Liver (tissue), 9 donors: ENCODE measurements around the gene KDM2A. TPM values are rescaled to one million over a fixed set of nuclear protein-coding genes. Genes with fewer than 3 reads are reported as not detected.
"Not testable (repeated sequence)": the region's sequence is repeated elsewhere in the genome, so short reads cannot be mapped to it uniquely, and the experiment has no call there.

Experiments used
- DNase-seq: peaks from one replicate; pipeline ENCODE4 v3.0.0-alpha.2; 2017; ENCODE audit warnings: low spot score
- H3K27ac ChIP-seq, 2 donors: one replicate each; pipeline ENCODE4 v1.7.0; 2013; ENCODE audit warnings: inconsistent platforms in 2 of 2, low read length in 2 of 2, control low read depth in 1 of 2, low read depth in 1 of 2, mild to moderate bottlenecking in 1 of 2
- H3K27me3 ChIP-seq, 4 donors: one replicate each; pipeline versions ENCODE4 v1.6.1 to v1.7.0; 2013; ENCODE audit warnings: low read length in 3 of 4, inconsistent platforms in 1 of 4, mild to moderate bottlenecking in 1 of 4, moderate library complexity in 1 of 4; ENCODE audit not compliant: control insufficient read depth in 4 of 4, insufficient read depth in 4 of 4
- H3K36me3 ChIP-seq, 4 donors: one replicate each; pipeline versions ENCODE4 v1.6.1 to v1.7.0; 2013; ENCODE audit warnings: low read length in 3 of 4, mild to moderate bottlenecking in 3 of 4, low read depth in 1 of 4, moderate library complexity in 1 of 4; ENCODE audit not compliant: control insufficient read depth in 4 of 4, insufficient read depth in 3 of 4
- H3K4me1 ChIP-seq, 4 donors: one replicate each; pipeline versions ENCODE4 v1.6.1 to v1.7.0; 2013; ENCODE audit warnings: low read length in 3 of 4, mild to moderate bottlenecking in 3 of 4, moderate library complexity in 1 of 4; ENCODE audit not compliant: control insufficient read depth in 4 of 4, insufficient read depth in 4 of 4
- H3K4me3 ChIP-seq, 3 donors: one replicate each; pipeline versions ENCODE4 v1.6.1 to v1.7.0; 2013; ENCODE audit warnings: low read length in 3 of 3, control low read depth in 1 of 3, low read depth in 1 of 3, mild to moderate bottlenecking in 1 of 3
- H3K9ac ChIP-seq, 2 donors: one replicate each; pipeline ENCODE4 v1.7.0; 2013; ENCODE audit warnings: low read length in 2 of 2, mild to moderate bottlenecking in 2 of 2, moderate library complexity in 2 of 2, control low read depth in 1 of 2, low read depth in 1 of 2
- H3K9me3 ChIP-seq, 4 donors: one replicate each; pipeline versions ENCODE4 v1.6.1 to v1.7.0; 2013; ENCODE audit warnings: low read length in 3 of 4; ENCODE audit not compliant: control insufficient read depth in 4 of 4
- ATF3 ChIP-seq: IDR thresholded peaks from 2 replicates; pipeline ENCODE4 v1.6.1; 2016; ENCODE audit warnings: antibody characterized with exemption
- CTCF ChIP-seq: fragments of 150-350 bp; IDR thresholded peaks from 2 replicates; pipeline ENCODE4 v1.5.1; 2017; ENCODE audit warnings: improper control_type of control experiment, low read depth, low read length; ENCODE audit not compliant: missing input control
- EGR1 ChIP-seq, 2 donors: IDR thresholded peaks; 2 replicates each; pipeline ENCODE4 v1.6.1; 2016 to 2018; ENCODE audit warnings: antibody characterized with exemption in 2 of 2, low read depth in 2 of 2
- FOXA1 ChIP-seq: IDR thresholded peaks from 2 replicates; pipeline ENCODE4 v1.6.1; 2016; ENCODE audit warnings: antibody characterized with exemption
- FOXA2 ChIP-seq: IDR thresholded peaks from 2 replicates; pipeline ENCODE4 v1.6.1; 2016; ENCODE audit warnings: antibody characterized with exemption
- GABPA ChIP-seq, 2 donors: IDR thresholded peaks in 1 of 2; conservative IDR thresholded peaks in 1 of 2; 2 replicates each; pipeline ENCODE4 v1.6.1; 2016; ENCODE audit warnings: antibody characterized with exemption in 2 of 2, mild to moderate bottlenecking in 1 of 2, moderate library complexity in 1 of 2
- HNF4A ChIP-seq, 2 donors: conservative IDR thresholded peaks; 2 replicates each; pipeline ENCODE4 v1.6.1; 2016; ENCODE audit warnings: antibody characterized with exemption in 2 of 2, mild to moderate bottlenecking in 2 of 2
- HNF4G ChIP-seq: IDR thresholded peaks from 2 replicates; pipeline ENCODE4 v1.6.1; 2016; ENCODE audit warnings: antibody characterized with exemption
- JUND ChIP-seq, 2 donors: IDR thresholded peaks; 2 replicates each; pipeline ENCODE4 v1.6.1; 2016; ENCODE audit warnings: antibody characterized with exemption in 2 of 2
- NR2F2 ChIP-seq: IDR thresholded peaks from 2 replicates; pipeline ENCODE4 v1.6.1; 2016; ENCODE audit warnings: antibody characterized with exemption
- RAD21 ChIP-seq, 2 donors: IDR thresholded peaks; 2 replicates each; pipeline ENCODE4 v1.6.1; 2016; ENCODE audit warnings: antibody characterized with exemption in 2 of 2, mild to moderate bottlenecking in 2 of 2
- SP1 ChIP-seq: IDR thresholded peaks from 2 replicates; pipeline ENCODE4 v1.6.1; 2018; ENCODE audit warnings: antibody characterized with exemption, mild to moderate bottlenecking
- YY1 ChIP-seq: IDR thresholded peaks from 2 replicates; pipeline ENCODE4 v1.6.1; 2016; ENCODE audit warnings: antibody characterized with exemption, mild to moderate bottlenecking
- WGBS: extraction: QIAGEN DNeasy Blood & Tissue Kit; methylation state at CpG from one replicate; pipeline ENCODE4 v1.1.7; 2013; 5-methylcytosine and 5-hydroxymethylcytosine counted together
- polyA plus RNA-seq, 2 donors: library from polyadenylated mRNA; stranded (reverse) in 1 of 2; unstranded in 1 of 2; fragments of 200-250 nt in 1 of 2; fragments of >200 nt in 1 of 2; fragmentation: Nextera tagmentation in 1 of 2; extraction: Ambion mirVana in 1 of 2; gene quantifications; one replicate each; pipeline versions ENCODE4 v1.2.1 to v1.2.3, GENCODE V29; 2013 to 2015
- total RNA-seq, 2 donors: library from RNA; depleted of rRNA; stranded (reverse); fragments of >200 nt; gene quantifications; one replicate each; pipeline ENCODE4 v1.2.3, GENCODE V29; 2014
- TF ChIP-seq, protein P1 (sequence below): IDR thresholded peaks from 2 replicates; pipeline ENCODE4 v1.6.1; 2016; ENCODE audit warnings: antibody characterized with exemption
- TF ChIP-seq, protein P2 (sequence below): IDR thresholded peaks from 2 replicates; pipeline ENCODE4 v1.6.1; 2016; ENCODE audit warnings: antibody characterized with exemption, mild to moderate bottlenecking
- donor health status: healthy.
- donor health status: healthy.
- donor health status: healthy.
- donor health status: healthy.
- donor health status: healthy.

Gene KDM2A
- total and polyA plus RNA-seq, 4 donors: 8.3 to 44.9 (median 22.4) TPM

GRCh38 chr11:67197606-67198005 lies 78.5 kb downstream of the KDM2A start:
- TF ChIP-seq RAD21 (IDR thresholded peaks at IDR 0.05) (no peak), ATF3 (no peak), NR2F2 (no peak), HNF4G (no peak), JUND (IDR thresholded peaks at IDR 0.05) (no peak), EGR1 (IDR thresholded peaks at IDR 0.05; ENCODE audit: low read depth in 2 of 2) (no peak), FOXA2 (no peak), FOXA1 (no peak), SP1 (no peak), HNF4A (conservative IDR thresholded peaks at IDR 0.05) (no peak), GABPA (IDR thresholded peaks at IDR 0.05 in 1 of 2, conservative IDR thresholded peaks at IDR 0.05 in 1 of 2) (no peak), YY1 (no peak)
- TF ChIP-seq, protein P1, sequence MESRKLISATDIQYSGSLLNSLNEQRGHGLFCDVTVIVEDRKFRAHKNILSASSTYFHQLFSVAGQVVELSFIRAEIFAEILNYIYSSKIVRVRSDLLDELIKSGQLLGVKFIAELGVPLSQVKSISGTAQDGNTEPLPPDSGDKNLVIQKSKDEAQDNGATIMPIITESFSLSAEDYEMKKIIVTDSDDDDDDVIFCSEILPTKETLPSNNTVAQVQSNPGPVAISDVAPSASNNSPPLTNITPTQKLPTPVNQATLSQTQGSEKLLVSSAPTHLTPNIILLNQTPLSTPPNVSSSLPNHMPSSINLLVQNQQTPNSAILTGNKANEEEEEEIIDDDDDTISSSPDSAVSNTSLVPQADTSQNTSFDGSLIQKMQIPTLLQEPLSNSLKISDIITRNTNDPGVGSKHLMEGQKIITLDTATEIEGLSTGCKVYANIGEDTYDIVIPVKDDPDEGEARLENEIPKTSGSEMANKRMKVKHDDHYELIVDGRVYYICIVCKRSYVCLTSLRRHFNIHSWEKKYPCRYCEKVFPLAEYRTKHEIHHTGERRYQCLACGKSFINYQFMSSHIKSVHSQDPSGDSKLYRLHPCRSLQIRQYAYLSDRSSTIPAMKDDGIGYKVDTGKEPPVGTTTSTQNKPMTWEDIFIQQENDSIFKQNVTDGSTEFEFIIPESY: no peak
- TF ChIP-seq, protein P2, sequence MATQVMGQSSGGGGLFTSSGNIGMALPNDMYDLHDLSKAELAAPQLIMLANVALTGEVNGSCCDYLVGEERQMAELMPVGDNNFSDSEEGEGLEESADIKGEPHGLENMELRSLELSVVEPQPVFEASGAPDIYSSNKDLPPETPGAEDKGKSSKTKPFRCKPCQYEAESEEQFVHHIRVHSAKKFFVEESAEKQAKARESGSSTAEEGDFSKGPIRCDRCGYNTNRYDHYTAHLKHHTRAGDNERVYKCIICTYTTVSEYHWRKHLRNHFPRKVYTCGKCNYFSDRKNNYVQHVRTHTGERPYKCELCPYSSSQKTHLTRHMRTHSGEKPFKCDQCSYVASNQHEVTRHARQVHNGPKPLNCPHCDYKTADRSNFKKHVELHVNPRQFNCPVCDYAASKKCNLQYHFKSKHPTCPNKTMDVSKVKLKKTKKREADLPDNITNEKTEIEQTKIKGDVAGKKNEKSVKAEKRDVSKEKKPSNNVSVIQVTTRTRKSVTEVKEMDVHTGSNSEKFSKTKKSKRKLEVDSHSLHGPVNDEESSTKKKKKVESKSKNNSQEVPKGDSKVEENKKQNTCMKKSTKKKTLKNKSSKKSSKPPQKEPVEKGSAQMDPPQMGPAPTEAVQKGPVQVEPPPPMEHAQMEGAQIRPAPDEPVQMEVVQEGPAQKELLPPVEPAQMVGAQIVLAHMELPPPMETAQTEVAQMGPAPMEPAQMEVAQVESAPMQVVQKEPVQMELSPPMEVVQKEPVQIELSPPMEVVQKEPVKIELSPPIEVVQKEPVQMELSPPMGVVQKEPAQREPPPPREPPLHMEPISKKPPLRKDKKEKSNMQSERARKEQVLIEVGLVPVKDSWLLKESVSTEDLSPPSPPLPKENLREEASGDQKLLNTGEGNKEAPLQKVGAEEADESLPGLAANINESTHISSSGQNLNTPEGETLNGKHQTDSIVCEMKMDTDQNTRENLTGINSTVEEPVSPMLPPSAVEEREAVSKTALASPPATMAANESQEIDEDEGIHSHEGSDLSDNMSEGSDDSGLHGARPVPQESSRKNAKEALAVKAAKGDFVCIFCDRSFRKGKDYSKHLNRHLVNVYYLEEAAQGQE: no peak
- Histone ChIP-seq H3K9me3 (no peaks in the 10 kb centered on the region), H3K4me3 (no peak overlapping the region), H3K36me3 (peaks cover 0 to 14% (median 4%) of the 10 kb centered on the region in 4 donors), H3K27ac (no peak overlapping the region), H3K9ac (no peak overlapping the region), H3K4me1 (no peaks in the 10 kb centered on the region), H3K27me3 (no peaks in the 10 kb centered on the region)
- 82% methylated on average over 1 of the region's 1 CpG for WGBS
- DNase-seq: no peak

GRCh38 chr11:67198781-67199180 lies 79.7 kb downstream of the KDM2A start:
- H3K36me3 ChIP-seq: peaks cover 0 to 14% (median 4%) of the 10 kb centered on the region in 4 donors
- not testable (repeated sequence) for H3K27ac ChIP-seq, H3K9me3 ChIP-seq, H3K4me3 ChIP-seq, H3K27me3 ChIP-seq, H3K4me1 ChIP-seq, H3K9ac ChIP-seq, DNase-seq
- 91% methylated on average over 3 of the region's 3 CpGs for WGBS

- Histone ChIP-seq H3K9ac (no peak overlapping the region), H3K9me3 (no peaks in the 10 kb centered on the region), H3K27me3 (no peaks in the 10 kb centered on the region), H3K4me1 (no peaks in the 10 kb centered on the region), H3K36me3 (peaks cover 1 to 11% (median 4%) of the 10 kb centered on the region in 4 donors), H3K4me3 (no peak overlapping the region), H3K27ac (no peak overlapping the region)
- TF ChIP-seq GABPA (IDR thresholded peaks at IDR 0.05 in 1 of 2, conservative IDR thresholded peaks at IDR 0.05 in 1 of 2) (no peak), JUND (IDR thresholded peaks at IDR 0.05) (no peak), SP1 (no peak), RAD21 (IDR thresholded peaks at IDR 0.05) (no peak), NR2F2 (no peak), CTCF (no peak), YY1 (no peak), EGR1 (IDR thresholded peaks at IDR 0.05; ENCODE audit: low read depth in 2 of 2) (no peak)
- no peak for DNase-seq
Observed at GRCh38 chr11:67199751-67200150, 80.7 kb downstream of the KDM2A start.
